HG03095 (cell line): Measurements from ENCODE around the gene MISP.
"Not testable (repeated sequence)": the region's sequence is repeated elsewhere in the genome, so short reads cannot be mapped to it uniquely, and the experiment has no call there.

Experiments
- ATAC-seq: cut with Tn5 transposase; IDR thresholded peaks from one replicate; pipeline ENCODE4 v1.9.1; 2021; ENCODE audit warnings: moderate library complexity; ENCODE audit not compliant: unreplicated experiment

Gene MISP

GRCh38 chr19:750640-751423 lies at the start of gene MISP:
MISP (plus strand) TSS chr19:751112; CDS start chr19:756947, 5,835 bp downstream.
- ATAC-seq, result no peak

GRCh38 chr19:702847-703246 lies 48.1 kb upstream of the MISP start:
- not testable (repeated sequence) for ATAC-seq

- no peak for ATAC-seq
Observed at GRCh38 chr19:703329-703650, 47.6 kb upstream of the MISP start.

GRCh38 chr19:703651-704446 lies 47.1 kb upstream of the MISP start:
- no peak for ATAC-seq

DNA sequence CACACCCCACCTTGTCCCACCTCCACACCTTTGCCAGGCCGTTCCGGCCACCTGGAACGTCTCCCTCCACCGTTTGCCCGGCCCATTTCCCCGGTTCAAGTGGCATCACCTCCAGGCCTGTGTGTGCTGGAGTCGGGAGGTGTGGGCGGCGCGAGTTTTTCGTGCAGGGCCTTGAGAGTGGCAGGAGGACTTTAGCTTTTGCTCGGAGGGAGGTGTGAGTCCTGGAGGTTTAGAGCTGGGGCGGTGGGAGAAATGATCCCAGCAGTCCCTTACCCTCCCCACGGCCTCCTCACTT lies 46.5 kb upstream of the MISP start:
- no peak for ATAC-seq

DNA sequence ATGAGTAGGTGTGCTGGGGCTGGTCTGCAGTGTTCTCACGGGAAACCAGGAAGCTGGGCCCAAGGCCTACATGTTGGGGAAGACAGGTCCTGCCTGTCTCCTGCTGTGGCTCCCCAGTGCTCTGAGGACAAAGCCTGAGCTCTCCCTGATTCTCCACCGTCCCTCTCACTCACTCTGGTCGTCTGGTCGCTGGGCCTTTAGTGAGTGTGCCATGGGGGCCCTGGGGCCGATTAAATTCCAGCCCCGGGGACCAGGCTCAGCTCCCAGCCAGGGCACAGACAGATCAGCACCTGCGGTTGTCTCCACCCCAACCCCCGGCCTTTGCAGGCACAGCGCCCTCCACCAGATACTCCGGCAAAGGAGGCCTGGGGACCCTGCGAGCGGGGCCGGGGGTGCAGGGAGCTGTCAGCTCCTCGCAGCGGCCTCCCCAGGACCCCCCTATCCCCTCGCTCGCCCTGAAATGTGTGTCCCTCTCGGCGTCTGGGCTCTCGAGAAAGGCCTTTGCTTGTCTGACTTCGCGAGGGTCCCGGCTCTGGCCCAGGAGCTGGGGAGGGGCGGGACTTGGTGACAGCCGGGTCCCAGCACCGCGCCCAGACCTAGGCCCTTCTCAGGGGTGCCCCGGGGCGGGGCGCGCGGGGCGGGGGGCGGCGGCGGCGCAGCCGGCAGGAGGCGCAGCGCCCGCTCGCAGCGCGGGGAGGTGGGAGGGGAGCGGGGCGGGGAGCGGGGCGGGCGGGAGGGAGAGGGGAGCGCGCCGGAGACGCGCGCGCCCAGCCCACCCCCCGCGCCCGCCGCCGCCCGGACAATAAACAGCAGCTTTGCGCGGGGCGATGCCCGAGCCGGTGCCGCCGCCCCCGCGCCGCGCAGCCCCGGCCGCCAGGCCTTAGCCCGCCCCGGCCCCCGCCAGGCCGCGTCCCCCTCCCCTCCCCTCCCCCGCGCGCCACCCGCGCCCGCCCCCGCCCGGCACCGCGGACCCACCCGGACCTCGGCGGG lies 42.5 kb upstream of the MISP start, which contains the start of gene PALM:
TSS of gene PALM (plus strand) at position 782 of the 990 bp plus-strand sequence. CDS start 212 bp downstream, outside the sequence.
- ATAC-seq, result no peak

- no peak for ATAC-seq
Observed at GRCh38 chr19:709196-709964, 41.5 kb upstream of the MISP start.

DNA sequence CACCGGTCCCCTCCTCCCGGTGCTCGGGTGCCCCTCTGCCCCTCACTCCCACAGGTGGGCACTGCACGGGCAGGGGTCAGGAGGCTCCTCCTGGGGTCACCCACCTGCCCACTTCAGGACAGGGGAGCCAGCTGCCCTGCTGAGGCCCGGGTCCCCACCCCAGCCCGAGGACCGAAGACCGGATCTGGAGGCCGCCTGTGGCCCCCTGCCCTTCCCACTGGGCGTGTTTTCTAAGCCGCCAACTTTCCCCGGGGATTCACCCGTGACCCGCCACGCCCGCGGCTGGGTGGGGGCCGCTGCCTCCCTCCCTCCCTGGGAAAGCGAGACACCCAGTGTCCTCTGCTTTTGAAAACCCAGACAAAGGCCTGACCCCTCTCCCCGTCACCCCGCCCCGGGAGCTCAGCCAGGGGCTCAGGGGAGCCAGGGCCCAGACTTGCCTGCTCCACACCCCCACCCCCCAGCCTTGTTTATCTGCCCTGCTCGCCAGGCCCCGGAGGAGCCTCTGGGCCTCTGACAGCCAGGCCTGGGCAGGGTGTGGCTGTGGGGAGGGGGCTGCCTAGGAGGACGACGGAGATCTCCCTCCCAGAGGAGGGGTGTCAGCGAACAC lies 40.8 kb upstream of the MISP start:
- no peak for ATAC-seq

DNA sequence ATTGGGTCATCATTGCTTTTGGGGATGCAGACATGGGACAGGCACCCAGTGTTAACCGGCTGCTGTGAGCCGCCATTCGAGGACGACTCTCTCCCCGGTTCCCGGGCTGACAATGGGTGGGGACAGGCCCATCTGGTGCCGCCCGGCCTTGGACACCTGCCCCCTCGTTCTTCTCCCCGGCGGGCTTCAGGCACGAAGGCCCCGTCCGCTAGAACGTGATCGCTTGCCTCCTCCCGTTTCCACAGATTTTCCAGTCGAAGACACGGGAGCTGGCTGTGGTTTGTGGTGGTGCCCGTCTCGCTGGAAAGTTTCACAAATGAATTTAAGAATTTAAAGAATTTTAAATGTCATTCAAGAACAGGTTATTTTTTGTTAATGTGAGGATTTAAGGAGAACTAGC lies 40.1 kb upstream of the MISP start:
- ATAC-seq, result no peak

- no peak for ATAC-seq
Observed at GRCh38 chr19:711254-711653, 39.7 kb upstream of the MISP start.

- no peak for ATAC-seq
Observed at GRCh38 chr19:715347-715746, 35.6 kb upstream of the MISP start.

DNA sequence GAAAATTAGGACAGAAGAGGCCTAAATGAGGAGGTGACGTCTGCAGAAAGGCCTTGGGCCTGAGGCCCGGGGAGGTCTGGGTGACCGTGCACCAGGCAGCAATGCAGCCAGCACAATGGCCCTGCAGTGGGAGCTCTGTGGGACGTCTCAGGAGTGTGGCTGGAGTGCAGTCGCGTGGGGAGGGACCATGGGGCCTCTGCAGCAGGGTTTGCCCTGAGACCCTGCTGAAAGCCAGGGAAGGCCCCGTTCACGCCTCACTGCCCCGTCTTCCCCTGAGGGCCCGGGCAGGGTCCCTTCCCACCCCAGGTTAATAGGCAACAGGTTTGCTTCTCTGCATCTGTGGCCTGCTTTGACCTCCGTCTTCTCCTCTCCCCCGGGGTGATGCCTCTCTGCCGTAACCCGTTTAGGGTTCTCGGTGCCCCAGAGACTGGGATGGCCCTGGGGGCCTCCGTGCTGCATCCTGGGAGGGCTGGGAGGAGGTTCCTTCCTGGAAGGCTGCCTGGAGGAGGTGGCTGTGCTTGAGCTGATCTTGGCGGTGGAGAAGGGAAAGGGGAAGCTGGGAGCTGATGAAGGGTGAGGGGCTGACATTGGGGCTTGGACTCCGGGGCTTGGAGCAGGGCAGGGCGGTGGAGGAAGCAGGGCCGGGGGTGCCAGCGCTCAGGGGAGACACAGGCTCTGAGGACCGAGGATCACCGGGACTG lies 32.5 kb upstream of the MISP start:
- no peak for ATAC-seq

- ATAC-seq, result no peak
Observed at GRCh38 chr19:718991-719512, 31.9 kb upstream of the MISP start.

- ATAC-seq, result no peak
Observed at GRCh38 chr19:719636-720344, 31.1 kb upstream of the MISP start.

DNA sequence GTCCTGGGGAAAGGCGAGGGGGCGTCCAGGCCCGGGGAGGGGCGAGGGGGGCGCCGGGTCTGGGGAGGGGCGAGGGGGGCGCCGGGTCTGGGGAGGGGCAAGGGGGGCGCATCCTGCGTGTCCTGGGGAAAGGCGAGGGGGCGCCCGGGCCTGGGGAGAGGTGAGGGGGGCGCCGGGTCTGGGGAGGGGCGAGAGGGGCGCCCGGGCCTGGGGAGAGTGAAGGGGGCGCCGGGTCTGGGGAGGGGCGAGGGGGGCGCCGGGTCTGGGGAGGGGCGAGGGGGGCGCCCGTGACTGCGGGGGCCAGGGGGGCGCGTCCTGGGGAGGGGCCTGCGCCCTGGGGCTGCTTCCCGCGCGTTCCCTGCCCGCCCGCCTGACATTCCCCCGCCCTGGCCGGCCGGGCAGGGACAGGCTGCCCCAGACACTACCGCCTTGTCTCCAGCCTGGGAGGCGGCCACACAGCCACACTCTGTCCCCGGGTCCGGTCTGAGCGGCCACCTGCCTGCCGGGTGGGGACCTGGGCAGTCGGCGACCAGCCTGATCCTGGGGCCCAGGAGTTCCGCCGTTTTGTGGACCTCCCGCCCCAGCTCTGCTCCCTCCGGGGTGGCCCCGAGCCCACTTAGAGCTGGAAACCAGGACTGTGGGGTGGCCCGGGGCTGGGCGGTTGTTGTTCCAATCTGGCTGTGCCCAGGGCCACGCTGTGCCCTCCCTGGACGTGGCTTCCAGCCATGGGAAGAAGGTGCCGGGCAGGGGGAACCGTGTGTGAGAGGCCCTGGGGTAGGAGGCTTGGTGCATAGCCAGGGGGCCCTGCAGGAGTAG lies 30.4 kb upstream of the MISP start:
- ATAC-seq, result no peak

GRCh38 chr19:722553-723101 lies 28.3 kb upstream of the MISP start:
- ATAC-seq, result no peak

- no peak for ATAC-seq
Observed at GRCh38 chr19:723247-723646, 27.7 kb upstream of the MISP start.
